COR-L47 (cell line): ENCODE data around the gene DTD1.

Source experiments
- DNase-seq: peaks from one replicate; lab custom pipeline; 2025; lab: John Stamatoyannopoulos, UW

DTD1 gene

DNA sequence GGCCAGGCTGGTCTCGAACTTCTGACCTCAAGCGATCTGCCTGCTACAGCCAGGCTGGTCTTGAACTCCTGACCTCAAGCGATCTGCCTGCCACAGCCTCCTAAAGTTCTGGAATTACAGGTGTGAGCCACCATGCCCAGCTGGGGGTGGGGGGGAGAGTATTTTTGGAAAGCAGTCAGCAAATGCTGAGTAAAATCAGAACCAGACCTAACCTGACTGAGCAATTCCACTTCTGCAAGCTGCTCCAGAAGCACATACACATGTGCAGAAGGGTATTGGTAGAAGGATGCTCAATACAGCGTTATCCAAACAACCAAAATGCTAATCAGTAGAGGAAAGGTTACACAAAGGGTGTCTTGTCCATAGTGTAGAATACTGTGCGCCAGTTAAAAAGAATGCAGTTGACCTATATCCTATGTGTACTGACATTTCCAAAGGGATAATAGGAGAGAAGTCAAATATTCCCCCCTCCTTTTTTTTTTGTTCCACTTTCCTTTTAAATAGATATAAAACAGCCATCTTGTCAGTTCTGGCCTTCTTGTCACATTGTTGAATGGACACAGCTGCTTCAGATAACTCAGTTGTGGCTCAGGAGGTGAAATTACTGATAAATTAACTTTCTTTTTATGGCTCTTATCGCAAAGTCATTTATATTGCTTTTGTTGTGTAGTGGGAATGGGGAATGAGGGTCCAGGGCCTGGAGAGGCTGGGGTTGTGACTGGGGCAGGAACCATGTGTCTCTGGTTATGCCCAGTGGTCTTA, 74.6 kb downstream of the DTD1 start:
- no peak for DNase-seq

DNA sequence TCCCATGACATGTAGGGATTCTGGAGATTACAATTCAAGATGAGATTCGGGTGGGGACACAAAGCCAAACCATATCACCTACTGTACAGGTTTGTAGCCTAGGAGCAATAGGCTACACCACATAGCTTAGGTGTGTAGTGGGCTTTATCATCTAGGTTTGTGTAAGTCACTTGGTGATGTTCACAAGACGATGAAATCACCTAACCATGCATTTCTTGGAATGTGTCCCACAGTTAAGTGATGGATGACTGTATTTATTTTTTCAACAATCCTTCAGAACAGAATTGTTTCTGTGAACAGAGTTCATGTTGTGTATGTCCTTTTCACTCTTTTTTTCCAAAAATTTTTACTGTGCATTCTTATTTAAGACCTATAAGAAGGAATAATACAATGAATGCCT, 76.1 kb downstream of the DTD1 start:
- DNase-seq = no peak

DNA sequence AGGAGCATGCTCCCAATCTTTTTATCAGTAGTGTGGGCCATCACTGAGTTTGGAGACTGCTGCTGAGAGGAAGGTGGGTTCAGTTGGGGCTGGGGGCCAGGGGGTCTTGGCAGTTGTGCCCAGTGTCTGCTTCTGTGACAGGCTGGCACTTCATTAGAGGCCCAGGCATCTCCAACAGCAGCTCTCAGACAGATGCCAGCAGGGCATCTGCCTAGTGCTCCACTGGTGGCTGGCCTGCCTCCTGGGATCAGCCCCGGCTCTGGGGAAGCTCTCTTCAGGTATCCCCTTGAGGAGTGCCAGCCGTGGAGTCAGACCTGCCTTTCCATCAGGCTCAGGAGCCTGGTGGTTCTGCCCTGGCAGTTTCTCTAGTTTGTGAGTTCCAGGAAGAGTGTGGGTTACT, 77.3 kb downstream of the DTD1 start:
- no peak for DNase-seq

DNA sequence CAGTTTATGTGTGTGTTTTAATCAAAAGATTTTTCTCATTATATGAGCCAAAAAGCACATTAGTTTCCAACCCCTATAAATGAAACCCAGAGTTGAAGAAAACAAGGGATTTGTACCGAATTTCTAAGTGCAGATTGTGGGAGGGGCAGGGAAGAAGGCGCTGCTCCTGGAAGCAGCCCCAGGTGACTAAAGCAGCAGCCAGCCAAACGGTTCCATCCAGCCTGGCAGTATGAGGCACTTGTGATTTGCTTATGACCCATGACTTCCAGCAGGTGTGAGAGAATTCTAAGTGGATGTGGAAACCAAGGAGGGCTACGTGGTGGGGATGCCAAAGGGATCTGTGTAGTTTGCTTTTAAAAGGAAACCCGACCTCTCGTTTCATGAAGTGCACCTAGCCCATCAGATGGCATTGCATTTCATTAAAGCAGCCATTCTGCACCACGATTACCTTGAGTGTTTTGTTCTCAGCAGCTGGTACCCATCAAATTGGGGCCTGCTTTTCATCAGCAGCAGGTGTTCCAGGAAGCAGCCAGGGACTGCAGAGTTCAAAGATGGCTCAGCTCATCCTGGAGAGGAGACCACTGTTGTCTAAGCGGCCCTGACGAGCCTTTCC, 79.1 kb downstream of the DTD1 start:
- DNase-seq = peak; percentile 47

DNA sequence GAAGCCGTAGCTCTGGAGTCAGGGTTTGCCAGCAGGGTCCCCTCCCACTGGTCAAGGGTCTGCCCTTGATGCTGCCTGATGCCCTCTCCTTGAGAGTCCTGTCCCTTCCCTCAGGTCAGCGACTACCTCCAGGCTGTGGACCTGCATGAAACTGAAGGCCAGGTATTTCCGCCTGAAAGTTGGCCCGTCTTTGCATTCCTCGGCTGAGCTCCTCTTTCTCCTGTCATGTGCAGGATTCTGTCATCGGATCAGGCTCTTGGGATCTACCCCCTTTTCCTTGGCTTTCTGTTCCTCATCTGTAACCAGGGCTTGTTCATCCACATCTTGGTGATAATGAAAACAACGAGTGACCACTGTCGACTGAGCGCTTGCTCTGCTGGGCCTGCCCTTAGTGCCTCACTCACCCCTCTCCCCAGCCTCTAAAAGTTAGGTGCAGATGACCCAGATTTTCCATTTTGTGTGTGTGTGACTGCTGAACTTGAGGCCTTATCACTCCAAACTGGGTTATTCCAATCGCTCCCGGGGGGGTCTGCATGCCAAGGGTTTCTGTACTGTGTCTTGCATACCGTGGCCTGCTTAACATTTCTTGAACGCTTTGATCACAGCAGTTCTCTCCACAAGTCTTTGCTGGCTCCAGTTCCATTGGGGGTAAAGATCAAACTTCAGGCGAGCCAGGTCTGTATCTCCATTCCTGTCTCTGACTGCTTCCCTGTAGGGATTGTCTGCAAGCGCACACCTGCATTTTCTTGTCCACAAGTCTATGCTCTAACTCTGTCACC, 81.6 kb downstream of the DTD1 start:
- no peak for DNase-seq

DNA sequence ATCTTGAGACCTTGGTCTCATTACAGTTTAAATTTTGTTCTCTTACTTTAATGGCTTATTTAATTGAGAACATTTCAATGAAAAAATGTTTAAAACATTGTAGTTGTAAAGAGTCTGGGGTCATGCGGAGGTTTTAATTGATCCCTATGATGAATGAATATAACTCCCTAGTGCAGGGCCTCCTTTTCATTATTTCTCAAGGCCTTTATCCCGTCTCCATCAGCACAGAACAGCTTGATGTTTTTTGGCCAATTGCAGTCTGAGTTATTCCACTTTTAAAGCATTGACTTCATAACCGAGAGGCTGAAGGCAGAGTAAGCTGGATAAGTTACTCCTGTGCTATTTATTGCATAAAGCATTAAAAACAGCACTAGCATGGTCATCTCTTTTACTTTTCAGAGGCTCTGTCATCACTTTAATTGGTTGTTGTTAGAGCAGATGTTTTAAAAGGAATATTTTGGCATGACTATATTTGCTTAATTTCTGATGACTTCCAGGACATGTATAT, 83.4 kb downstream of the DTD1 start:
- no peak for DNase-seq

DNA sequence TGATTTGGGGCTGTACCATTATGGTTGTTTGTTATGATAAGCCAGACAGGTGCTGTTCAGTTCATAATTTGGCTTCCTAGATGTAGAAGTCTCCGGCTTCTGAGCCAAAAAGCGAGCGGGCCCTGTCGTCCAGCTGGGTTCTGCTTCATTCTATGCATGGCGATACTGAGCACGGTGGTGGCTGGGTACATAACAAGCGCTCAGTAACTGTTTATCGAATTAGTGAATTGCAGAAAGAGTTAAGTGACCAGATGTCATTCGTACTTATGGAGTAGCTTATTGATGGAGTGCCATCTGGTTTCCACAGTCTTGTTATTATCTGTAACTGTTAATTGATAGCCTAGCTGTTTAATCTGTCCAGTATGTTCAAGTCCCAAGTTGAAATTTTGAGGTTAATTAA, 85.0 kb downstream of the DTD1 start:
- no peak for DNase-seq

DNA sequence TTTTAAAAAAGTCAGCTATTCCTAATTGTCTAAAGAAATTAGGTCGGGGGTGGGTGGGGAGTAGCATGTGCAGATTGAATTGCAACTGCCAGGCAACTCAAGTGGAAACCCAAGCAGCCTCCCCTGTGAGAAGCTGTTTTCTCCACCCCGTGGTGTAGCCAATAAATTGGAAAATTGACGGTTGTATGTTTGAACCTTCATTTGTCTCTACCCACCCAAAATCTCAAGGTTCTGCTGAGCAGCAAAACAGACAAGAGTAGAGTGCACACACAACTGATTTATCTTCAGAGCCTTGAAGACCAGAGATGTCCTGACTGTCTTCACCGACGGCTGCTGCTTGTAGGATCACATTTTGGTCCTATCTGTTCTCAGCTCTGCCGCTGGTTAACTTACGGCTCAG, 88.5 kb downstream of the DTD1 start:
- DNase-seq = no peak

DNA sequence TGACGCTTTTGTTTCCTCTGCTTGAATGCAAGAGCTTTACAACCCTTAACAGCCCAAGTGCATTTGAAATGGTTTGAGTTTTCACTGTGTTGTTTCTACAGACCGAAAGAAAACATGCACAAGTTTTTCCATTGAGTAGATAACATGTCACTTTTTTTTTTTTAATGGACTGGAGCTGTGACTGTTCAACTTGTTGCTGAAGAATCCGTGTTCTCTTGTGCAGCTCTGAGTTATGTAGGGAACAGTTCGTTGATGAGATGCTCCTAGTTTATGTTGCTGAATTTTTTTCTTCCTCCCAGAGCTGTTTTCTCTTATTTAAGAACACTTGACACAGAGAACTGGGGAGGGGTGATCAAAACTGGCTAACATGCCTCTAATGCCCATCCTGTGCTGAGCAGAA, 89.3 kb downstream of the DTD1 start:
- DNase-seq = no peak

DNA sequence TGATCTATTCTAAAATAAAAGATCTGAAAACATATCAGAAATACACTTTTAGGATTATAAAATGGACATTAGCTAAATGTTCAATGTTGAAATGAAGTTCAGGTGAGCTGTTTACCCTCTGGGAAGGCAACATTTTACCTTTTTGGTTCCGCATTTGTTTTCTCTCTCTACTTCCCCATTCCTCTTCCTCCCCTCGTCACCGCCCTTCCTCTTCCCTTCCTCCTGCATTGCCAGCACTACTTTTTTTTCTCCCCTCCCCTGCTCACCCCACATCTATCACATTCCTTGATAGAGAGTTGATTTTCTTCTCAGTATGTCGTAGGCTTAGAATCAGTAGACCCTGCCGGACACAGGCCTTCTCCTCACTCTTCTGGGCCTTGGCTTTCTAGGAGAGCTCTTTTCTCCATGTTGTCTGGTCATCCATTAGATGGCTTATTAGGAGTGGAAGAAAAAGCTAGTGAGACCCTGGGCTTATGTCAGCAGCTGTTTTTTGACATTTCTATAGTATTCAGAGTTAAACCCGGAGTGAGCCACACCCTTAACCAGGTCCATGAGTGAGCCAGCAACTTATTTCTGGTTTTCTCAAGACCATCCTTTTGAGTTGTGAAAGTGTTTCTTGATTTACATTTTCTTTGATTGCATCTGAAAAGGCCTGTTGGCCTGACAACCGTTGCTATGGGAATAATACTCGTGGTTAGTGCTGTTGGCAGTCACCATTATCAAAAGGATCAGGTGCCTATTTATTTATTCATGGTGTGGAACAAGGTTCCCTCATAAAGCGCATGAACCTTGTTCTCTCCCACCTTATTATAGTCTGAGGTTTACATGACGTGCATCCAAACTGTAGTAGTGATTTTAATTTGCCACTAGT, 90.9 kb downstream of the DTD1 start:
- peak; percentile 78 for DNase-seq

DNA sequence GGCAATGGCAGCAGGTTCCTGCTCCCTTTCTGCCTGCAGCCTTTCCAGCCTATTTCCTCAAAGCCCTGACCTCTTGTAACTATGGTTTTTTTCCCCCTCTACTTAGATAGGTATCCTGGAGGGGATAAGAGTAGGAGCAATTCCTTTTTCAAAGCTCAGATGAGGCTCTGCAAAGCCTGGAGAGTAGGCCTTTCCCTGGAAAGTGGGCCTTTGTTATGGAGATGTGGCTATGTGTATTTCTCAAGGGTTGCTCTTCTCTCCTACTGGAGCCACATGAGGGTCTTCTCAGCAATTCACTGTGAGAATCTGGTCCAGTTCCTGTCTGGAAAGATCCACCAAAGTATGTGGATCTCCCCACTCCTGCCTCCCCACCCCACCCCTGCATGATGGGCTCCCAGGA, 96.0 kb downstream of the DTD1 start:
- DNase-seq = no peak

DNA sequence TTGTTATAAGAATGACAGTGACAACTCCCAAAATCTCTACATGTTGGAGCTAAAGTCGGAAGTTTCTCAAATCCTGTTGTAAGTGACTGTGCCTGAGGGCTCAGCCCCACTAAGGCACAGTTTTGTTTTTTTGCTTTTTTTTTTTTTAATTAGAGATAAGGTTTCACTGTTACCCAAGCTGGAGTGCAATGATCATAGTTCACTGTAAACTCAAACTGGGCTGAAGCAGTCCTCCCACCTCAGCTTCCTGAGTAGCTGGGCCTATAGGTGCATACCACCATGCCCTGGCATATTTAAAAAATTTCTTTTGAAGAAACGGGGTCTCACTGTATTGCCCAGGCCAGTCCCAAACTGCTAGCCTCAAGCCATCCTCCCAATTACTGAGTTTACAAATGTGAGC, 96.9 kb downstream of the DTD1 start:
- DNase-seq = no peak

DNA sequence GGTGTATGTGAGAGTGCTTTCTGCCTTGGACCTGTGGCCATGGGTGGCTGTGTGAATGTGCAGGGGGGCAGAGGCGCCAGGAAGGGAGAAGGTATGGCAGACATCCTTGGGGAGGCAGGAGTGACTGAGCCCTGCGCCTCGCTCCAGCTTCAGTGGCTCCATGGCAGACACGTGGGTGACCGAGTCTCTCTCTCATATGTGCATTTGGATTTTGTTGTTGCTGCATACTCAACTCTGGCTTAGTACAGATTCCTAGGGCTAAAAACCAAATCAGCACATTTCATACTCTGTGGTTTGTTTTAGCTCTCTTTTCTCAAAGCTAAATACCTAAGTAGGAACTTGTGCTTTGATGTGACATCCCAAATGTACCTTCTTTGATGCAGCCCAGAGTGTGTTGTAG, 97.6 kb downstream of the DTD1 start:
- DNase-seq = no peak

DNA sequence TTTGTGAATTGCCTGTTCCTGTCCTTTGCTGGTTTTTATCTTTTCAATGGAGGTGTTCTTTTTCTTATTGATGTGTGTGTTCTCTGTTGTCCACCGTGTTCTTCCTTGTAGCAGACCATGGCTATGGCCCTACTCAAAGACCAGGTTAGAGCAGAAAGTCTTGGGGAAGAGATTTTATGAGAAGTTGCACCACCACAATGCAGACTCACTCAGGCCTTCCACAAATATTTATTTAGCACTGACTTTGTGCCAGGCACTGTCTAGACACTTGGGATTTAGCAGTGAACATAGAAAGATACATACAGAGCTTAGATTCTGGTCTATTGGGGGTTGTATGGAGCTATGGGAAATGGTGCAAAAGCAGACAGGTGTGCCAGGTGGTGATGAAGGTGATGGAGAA, 98.8 kb downstream of the DTD1 start:
- DNase-seq = no peak

DNA sequence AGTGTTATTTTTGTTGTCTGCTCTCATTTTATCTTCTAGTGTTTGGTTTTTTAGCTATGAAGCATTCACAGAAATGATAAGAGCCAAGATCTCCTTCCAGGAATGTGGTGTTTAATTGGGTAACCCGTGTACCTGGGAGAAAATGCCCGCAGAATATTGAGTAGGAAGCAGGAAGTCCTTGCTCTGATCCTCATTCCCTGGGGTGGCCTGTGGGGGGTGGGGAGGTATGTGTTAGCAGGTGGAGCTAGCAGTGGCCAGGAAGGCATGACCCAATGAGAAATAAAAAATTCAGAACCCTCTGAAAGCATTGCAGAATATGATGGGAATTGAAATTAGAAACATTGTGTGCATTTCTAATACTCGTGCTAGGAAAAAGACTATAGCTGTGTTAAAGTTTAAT, 100.8 kb downstream of the DTD1 start:
- DNase-seq = no peak

DNA sequence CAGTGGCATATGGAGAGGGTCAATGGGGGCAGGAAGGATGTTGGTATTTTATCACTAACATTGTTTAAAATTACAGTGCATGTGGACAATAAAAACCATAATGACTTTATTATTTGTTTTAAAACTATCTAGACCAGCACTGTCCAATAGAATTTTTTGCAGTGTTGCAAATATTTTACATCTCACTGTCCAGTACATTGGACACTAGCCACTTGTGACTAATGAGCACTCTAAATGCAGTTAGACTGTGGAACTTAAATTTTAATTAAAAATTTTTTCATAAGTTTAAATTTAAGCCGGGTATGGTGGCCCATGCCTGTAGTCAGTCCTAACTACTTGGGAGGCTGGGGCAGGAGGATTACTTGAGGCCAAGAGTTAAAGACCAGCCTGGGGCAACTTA, 101.7 kb downstream of the DTD1 start:
- no peak for DNase-seq

DNA sequence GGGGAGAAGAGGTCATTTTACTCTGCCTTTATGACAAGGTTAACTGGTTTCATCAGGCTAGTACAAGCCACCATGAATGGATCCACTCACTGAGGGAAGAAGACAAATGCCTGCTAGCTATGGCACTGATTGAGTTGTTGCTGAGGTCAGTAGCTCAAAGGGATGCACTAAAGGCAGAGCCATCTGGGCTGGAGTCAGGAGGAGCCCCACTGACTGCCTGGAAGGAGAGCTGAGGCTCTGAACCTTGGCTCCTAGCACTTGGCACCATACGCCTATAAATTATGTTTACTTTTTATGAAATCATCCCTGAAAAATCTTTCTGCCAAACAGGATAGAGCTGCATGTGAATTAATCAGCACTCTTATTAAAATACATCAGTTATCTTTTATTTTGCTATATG, 104.6 kb downstream of the DTD1 start:
- no peak for DNase-seq

DNA sequence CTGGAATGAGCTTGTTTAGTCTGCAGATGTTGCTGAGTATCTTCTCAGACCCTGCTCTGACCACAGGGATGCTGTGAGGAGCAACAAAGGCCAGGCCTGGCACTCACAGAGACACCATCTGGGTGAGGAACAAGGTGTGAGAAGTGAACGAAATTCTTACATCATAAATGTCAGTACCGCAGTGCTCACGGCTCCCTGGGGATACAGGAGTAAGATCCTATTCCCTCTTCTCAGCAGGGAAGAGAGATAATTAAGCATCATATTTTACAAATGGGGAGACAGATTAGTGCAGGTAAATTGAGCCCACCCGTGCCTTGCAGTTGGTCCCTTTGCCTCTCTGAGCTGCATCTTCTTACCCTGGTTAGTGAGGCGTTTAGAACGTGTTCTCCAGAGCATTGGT, 106.2 kb downstream of the DTD1 start:
- peak; percentile 16 for DNase-seq

DNA sequence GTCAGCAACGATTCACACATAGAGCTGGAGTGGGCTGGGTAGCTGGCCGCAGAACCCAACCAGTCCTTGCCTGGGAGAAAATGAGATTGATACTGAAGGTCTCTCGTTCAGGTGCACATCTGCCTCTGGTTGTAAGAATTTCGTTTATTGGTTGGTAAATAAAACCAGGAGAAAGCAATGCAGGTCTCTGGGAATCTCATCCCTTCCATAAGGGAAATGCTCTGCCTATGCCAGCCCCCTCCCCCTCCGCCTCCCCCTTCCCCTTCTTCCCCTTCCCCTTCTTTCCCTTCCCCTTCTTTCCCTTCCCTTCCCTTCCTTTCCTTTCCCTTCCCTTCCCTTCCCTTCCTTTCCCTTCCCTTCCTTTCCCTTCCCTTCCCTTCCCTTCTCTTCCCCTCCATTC, 107.3 kb downstream of the DTD1 start:
- DNase-seq = no peak

DNA sequence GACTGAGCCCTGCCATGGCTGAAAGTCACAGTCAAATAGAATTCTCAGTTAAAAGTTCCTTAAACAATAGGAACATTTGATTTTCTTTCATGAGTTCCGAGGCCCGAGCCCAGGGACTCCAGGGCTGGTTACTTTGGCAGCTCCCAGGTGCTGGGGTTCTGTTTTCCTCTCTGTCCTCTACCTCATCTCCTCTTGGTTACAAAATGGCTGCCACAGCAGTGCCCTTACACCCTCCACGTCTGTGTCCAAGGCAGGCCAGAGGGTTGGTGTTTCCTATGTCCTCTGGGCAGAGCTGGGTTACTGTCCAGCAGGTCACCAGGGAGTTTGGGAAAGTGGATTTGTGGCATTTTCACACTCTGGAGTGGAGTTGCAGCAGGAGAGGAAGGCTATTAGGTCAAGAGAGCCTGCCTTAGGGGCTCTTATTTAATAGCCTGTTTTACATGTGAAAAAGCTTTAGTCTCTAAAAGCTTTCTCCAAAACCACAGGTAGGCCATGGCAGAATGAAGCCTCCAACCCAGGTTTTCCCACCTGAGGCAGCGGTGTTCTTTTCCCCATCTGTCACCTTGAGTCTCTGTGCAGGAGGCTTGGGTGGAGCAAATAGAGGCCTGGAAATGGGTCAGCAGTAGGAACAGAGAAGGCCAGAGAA, 111.0 kb downstream of the DTD1 start:
- no peak for DNase-seq

DNA sequence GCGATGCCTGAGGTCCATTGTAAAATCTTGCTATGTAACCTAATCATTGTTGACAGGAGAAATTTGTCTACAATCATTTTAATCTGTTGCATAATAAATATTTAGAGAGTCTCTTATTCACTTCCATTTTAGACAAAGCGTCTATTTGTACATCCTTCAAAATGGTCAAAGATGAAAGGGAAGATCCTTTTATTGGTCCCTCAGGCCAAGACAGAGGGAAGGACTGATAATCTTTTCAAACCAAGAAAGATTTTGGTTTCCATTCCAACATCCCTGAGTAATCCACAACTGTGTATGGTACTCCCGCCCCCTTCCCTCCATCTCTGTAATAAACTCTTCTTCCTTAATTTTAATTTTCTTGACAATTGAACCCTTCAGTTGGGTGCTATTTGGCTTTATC, 114.1 kb downstream of the DTD1 start:
- DNase-seq = no peak

DNA sequence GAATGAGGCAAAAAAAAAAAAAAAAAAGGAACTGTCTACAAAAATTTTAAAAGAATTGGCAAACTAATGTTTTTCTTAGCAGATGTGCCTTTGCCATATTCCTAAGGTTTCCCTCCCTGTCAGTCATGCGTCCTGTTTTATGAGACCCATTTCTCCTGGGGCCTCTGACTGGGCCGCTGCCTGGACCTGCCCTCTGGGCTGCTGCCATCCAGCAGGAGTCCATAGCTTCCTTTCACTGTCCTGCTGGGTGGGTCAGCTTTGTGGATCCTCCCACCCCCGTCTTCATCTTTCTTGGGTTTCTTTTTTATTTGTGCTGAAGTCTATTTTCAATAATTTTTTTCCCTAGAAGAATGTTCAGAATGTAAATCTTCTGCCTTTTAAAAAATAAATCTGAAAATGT, 114.9 kb downstream of the DTD1 start:
- no peak for DNase-seq
